CD4-positive, CD25-positive, alpha-beta regulatory T cell (primary cell): ENCODE measurements around the gene KRTAP6-3. TPM values are rescaled to one million over a fixed set of nuclear protein-coding genes. Genes with fewer than 3 reads are reported as not detected.

Experiments
- ATAC-seq, 2 donors: fragments of 150-1000 bp; cut with Tn5 transposase; one replicate each; pipeline ENCODE4 v1.10.0; 2021; ENCODE audit warnings: low read depth in 2 of 2, moderate number of reproducible peaks in 2 of 2, moderate library complexity in 1 of 2
- DNase-seq, 3 donors: peaks; one replicate each; pipeline versions ENCODE4 v3.0.0 to v3.0.0-alpha.2; 2012 to 2022; ENCODE audit warnings: mixed read lengths in 1 of 3
- H3K27ac ChIP-seq: one replicate; pipeline ENCODE4 v1.7.0; 2013; ENCODE audit warnings: mild to moderate bottlenecking, low read length; ENCODE audit not compliant: insufficient read depth, poor library complexity, severe bottlenecking
- H3K27me3 ChIP-seq: one replicate; pipeline ENCODE4 v1.7.0; 2013; ENCODE audit warnings: low read length; ENCODE audit not compliant: control insufficient read depth, insufficient read depth
- H3K36me3 ChIP-seq: one replicate; pipeline ENCODE4 v1.7.0; 2013; ENCODE audit warnings: mild to moderate bottlenecking, low read length, moderate library complexity; ENCODE audit not compliant: control insufficient read depth, insufficient read depth
- H3K4me1 ChIP-seq: 2 replicates; pipeline ENCODE4 v1.7.0; 2013; ENCODE audit warnings: mild to moderate bottlenecking, low read length; ENCODE audit not compliant: insufficient read depth, control insufficient read depth, poor library complexity, severe bottlenecking
- H3K4me3 ChIP-seq: one replicate; pipeline ENCODE4 v1.7.0; 2013; ENCODE audit warnings: low read depth, mild to moderate bottlenecking, low read length, moderate library complexity
- H3K9me3 ChIP-seq, 2 experiments: 1 replicate in 1 of 2; 2 replicates in 1 of 2; pipeline ENCODE4 v1.7.0; 2013; ENCODE audit warnings: low read length in 2 of 2, mild to moderate bottlenecking in 1 of 2, moderate library complexity in 1 of 2; ENCODE audit not compliant: control insufficient read depth in 2 of 2
- H3K27ac Mint-ChIP-seq, 3 donors: one replicate each; pipeline ENCODE4 v1.8.0; 2020 to 2022; ENCODE audit warnings: mild to moderate bottlenecking in 3 of 3, mixed read lengths in 3 of 3, moderate library complexity in 2 of 3
- H3K27me3 Mint-ChIP-seq: one replicate; pipeline ENCODE4 v1.8.0; 2022; ENCODE audit warnings: mild to moderate bottlenecking, mixed read lengths
- H3K36me3 Mint-ChIP-seq: one replicate; pipeline ENCODE4 v1.8.0; 2020; ENCODE audit warnings: mixed read lengths
- H3K4me1 Mint-ChIP-seq, 4 donors: one replicate each; pipeline ENCODE4 v1.8.0; 2020 to 2022; ENCODE audit warnings: mixed read lengths in 4 of 4, mild to moderate bottlenecking in 1 of 4
- H3K4me3 Mint-ChIP-seq, 4 donors: one replicate each; pipeline ENCODE4 v1.8.0; 2020 to 2022; ENCODE audit warnings: mild to moderate bottlenecking in 4 of 4, mixed read lengths in 4 of 4, moderate library complexity in 3 of 4
- H3K9me3 Mint-ChIP-seq, 7 donors: one replicate each; pipeline ENCODE4 v1.8.0; 2020 to 2022; ENCODE audit warnings: mixed read lengths in 7 of 7, mild to moderate bottlenecking in 3 of 7, moderate library complexity in 2 of 7
- polyA plus RNA-seq, 4 donors: library from polyadenylated mRNA; unstranded; fragments of 300-500 nt; fragmentation: Illumina TruSeq; gene quantifications; one replicate each; pipeline ENCODE4 v1.2.3, GENCODE V29; 2021
- total RNA-seq: library from RNA; stranded (reverse); gene quantifications from one replicate; pipeline ENCODE4 v1.2.3, GENCODE V29; 2022

KRTAP6-3 gene
- not detected for total RNA-seq
- polyA plus RNA-seq, result not detected

GRCh38 chr21:30592140-30592539 lies at the start of gene KRTAP6-3:
KRTAP6-3 (plus strand) TSS chr21:30592440; CDS start chr21:30592446, 6 bp downstream.
- no peak within 1 kb of the TSS for H3K27ac Mint-ChIP-seq
- no peak within 1 kb of the TSS for H3K4me3 Mint-ChIP-seq
- Histone ChIP-seq H3K9me3 (no peaks in the 10 kb centered on the region), H3K4me3 (no peak within 1 kb of the TSS), H3K4me1 (no peaks in the 10 kb centered on the region), H3K36me3 (no peaks in the 10 kb centered on the region), H3K27ac (no peak within 1 kb of the TSS), H3K27me3 (no peaks in the 10 kb centered on the region)
- DNase-seq (no peak), ATAC-seq (no peak)
- H3K36me3 Mint-ChIP-seq, result no peaks in the 10 kb centered on the region
- H3K27me3 Mint-ChIP-seq, result no peaks in the 10 kb centered on the region
- H3K9me3 Mint-ChIP-seq, result peaks cover 0 to 6% (median 0%) of the 10 kb centered on the region in 7 donors
- no peaks in the 10 kb centered on the region for H3K4me1 Mint-ChIP-seq

DNA sequence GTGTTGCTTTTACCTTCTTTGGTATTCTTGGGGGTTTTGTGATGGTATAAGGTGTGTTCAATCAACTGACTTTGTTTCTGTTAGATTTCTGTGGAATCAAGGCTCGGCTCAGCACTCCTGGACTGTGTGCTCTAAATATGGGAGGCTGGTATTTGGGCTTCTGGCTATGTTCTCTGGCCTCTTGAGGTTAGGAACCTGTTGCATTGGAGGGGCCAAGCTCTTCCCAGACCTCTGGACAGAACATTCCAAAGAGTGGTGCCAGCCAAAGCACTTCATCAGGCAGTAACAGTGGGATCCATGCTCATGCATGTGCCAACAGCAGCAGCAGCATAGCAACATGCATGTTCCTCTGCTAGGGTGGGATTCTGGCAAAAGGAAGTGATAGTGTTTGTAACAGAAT lies 39.5 kb upstream of the KRTAP6-3 start:
- Histone ChIP-seq H3K9me3 (no peaks in the 10 kb centered on the region), H3K27ac (no peak overlapping the region), H3K4me1 (no peaks in the 10 kb centered on the region), H3K4me3 (no peak overlapping the region), H3K36me3 (no peaks in the 10 kb centered on the region), H3K27me3 (no peaks in the 10 kb centered on the region)
- Mint-ChIP-seq H3K36me3 (no peaks in the 10 kb centered on the region), H3K27me3 (no peaks in the 10 kb centered on the region), H3K4me1 (no peaks in the 10 kb centered on the region), H3K9me3 (peaks cover 0 to 20% (median 2%) of the 10 kb centered on the region in 7 donors), H3K4me3 (no peak overlapping the region), H3K27ac (no peak overlapping the region)
- ATAC-seq (no peak), DNase-seq (no peak)

GRCh38 chr21:30555095-30555494 lies 37.1 kb upstream of the KRTAP6-3 start:
- Histone ChIP-seq H3K4me1 (no peaks in the 10 kb centered on the region), H3K27ac (no peak overlapping the region), H3K27me3 (no peaks in the 10 kb centered on the region), H3K4me3 (no peak overlapping the region), H3K36me3 (no peaks in the 10 kb centered on the region), H3K9me3 (no peaks in the 10 kb centered on the region)
- H3K27ac Mint-ChIP-seq, result no peak overlapping the region
- H3K4me1 Mint-ChIP-seq, result no peaks in the 10 kb centered on the region
- DNase-seq (no peak), ATAC-seq (no peak)
- H3K27me3 Mint-ChIP-seq, result no peaks in the 10 kb centered on the region
- H3K4me3 Mint-ChIP-seq, result no peak overlapping the region
- no peaks in the 10 kb centered on the region for H3K36me3 Mint-ChIP-seq
- H3K9me3 Mint-ChIP-seq, result peaks cover 0 to 18% (median 2%) of the 10 kb centered on the region in 7 donors

GRCh38 chr21:30561264-30561895 lies 30.9 kb upstream of the KRTAP6-3 start, which contains the start of gene KRTAP19-7:
KRTAP19-7 (minus strand) TSS chr21:30561314; CDS start chr21:30561289, 25 bp downstream.
- Histone ChIP-seq H3K36me3 (no peaks in the 10 kb centered on the region), H3K9me3 (no peaks in the 10 kb centered on the region), H3K4me1 (no peaks in the 10 kb centered on the region), H3K27me3 (no peaks in the 10 kb centered on the region), H3K27ac (no peak within 1 kb of the TSS), H3K4me3 (no peak within 1 kb of the TSS)
- no peak for ATAC-seq
- no peaks in the 10 kb centered on the region for H3K4me1 Mint-ChIP-seq
- no peak within 1 kb of the TSS for H3K27ac Mint-ChIP-seq
- no peak within 1 kb of the TSS for H3K4me3 Mint-ChIP-seq
- H3K36me3 Mint-ChIP-seq, result no peaks in the 10 kb centered on the region
- peaks cover 0 to 5% (median 0%) of the 10 kb centered on the region in 7 donors for H3K9me3 Mint-ChIP-seq
- no peak for DNase-seq
- H3K27me3 Mint-ChIP-seq, result no peaks in the 10 kb centered on the region

DNA sequence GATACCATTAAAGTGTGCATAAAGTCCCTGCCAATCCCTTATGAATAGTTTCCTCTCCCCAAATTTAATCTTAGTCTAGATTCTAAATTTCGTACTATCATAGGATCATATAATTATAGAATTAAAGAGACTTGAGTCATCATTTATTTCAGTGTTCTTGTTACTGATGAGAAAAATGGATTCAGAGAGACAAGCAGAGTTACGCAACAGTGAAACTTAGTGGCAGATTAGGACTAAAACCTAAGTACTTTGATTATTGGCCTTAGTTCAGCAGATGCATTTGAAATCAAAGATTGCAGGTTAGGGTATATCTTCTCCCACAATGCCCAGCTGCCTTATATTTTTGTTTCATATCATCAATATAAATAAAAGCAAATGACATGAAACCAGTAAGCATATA lies 30.3 kb upstream of the KRTAP6-3 start:
- H3K4me3 ChIP-seq, result no peak overlapping the region
- DNase-seq (no peak), ATAC-seq (no peak)
- no peaks in the 10 kb centered on the region for H3K36me3 Mint-ChIP-seq
- no peaks in the 10 kb centered on the region for H3K4me1 Mint-ChIP-seq
- H3K27ac Mint-ChIP-seq, result no peak overlapping the region
- no peaks in the 10 kb centered on the region for H3K27me3 ChIP-seq
- no peaks in the 10 kb centered on the region for H3K9me3 ChIP-seq
- no peak overlapping the region for H3K27ac ChIP-seq
- peaks cover 0 to 5% (median 0%) of the 10 kb centered on the region in 7 donors for H3K9me3 Mint-ChIP-seq
- no peaks in the 10 kb centered on the region for H3K27me3 Mint-ChIP-seq
- no peaks in the 10 kb centered on the region for H3K36me3 ChIP-seq
- no peak overlapping the region for H3K4me3 Mint-ChIP-seq
- H3K4me1 ChIP-seq, result no peaks in the 10 kb centered on the region

- no peaks in the 10 kb centered on the region for H3K36me3 ChIP-seq
- H3K27ac ChIP-seq, result no peak overlapping the region
- H3K4me3 Mint-ChIP-seq, result no peak overlapping the region
- H3K27me3 Mint-ChIP-seq, result no peaks in the 10 kb centered on the region
- no peaks in the 10 kb centered on the region for H3K4me1 Mint-ChIP-seq
- no peak overlapping the region for H3K27ac Mint-ChIP-seq
- DNase-seq (no peak), ATAC-seq (no peak)
- peaks cover 0 to 5% (median 0%) of the 10 kb centered on the region in 7 donors for H3K9me3 Mint-ChIP-seq
- no peaks in the 10 kb centered on the region for H3K27me3 ChIP-seq
- no peaks in the 10 kb centered on the region for H3K9me3 ChIP-seq
- no peak overlapping the region for H3K4me3 ChIP-seq
- H3K36me3 Mint-ChIP-seq, result no peaks in the 10 kb centered on the region
- H3K4me1 ChIP-seq, result no peaks in the 10 kb centered on the region
Observed at GRCh38 chr21:30563072-30563471, 29.2 kb upstream of the KRTAP6-3 start.

DNA sequence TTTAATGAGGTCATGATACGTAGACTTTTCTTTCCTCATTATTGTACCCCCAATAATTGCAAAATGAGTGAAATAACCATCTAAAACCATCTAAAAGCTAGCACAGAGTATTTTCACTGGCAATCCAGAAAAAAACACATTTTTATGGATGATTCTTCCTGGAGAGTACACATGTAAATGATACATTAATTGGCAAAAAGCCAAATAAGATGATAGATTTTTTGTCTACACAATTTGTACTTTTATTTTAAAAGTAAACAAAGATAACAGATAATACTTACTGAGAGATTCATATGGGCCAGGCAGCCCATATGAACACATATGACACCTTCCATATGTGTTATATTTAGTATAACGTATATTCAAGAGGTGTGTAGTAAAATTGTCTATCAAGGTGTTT lies 28.6 kb upstream of the KRTAP6-3 start:
- Histone ChIP-seq H3K36me3 (no peaks in the 10 kb centered on the region), H3K27me3 (no peaks in the 10 kb centered on the region), H3K9me3 (no peaks in the 10 kb centered on the region), H3K27ac (no peak overlapping the region), H3K4me1 (no peaks in the 10 kb centered on the region), H3K4me3 (no peak overlapping the region)
- Mint-ChIP-seq H3K36me3 (no peaks in the 10 kb centered on the region), H3K9me3 (peaks cover 0 to 5% (median 0%) of the 10 kb centered on the region in 7 donors), H3K4me1 (no peaks in the 10 kb centered on the region), H3K27ac (no peak overlapping the region), H3K4me3 (no peak overlapping the region), H3K27me3 (no peaks in the 10 kb centered on the region)
- DNase-seq (no peak), ATAC-seq (no peak)

DNA sequence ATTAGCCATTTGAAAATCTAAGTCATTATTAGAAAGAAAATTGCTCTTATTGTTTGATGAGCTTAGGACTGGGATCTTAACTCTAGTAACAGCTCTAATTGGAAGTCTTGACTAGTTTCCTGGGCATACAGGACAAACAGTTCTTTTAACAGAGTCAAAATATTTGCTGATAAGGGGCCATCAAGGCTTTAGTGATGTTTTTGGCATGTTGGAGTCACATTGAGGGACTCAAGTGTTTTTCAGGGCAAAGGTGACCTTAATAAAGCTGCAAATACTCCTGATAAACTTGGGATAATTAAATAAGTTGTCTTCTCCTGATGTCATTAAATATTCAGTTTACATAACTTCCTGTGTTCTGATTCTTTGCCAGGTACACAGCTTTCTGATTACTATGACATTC lies 24.6 kb upstream of the KRTAP6-3 start:
- Histone ChIP-seq H3K9me3 (no peaks in the 10 kb centered on the region), H3K36me3 (no peaks in the 10 kb centered on the region), H3K4me1 (no peaks in the 10 kb centered on the region), H3K27me3 (no peaks in the 10 kb centered on the region), H3K4me3 (no peak overlapping the region), H3K27ac (no peak overlapping the region)
- Mint-ChIP-seq H3K27me3 (no peaks in the 10 kb centered on the region), H3K4me1 (no peaks in the 10 kb centered on the region), H3K27ac (no peak overlapping the region), H3K36me3 (no peaks in the 10 kb centered on the region), H3K9me3 (peaks cover 0 to 5% (median under 1%) of the 10 kb centered on the region in 7 donors), H3K4me3 (no peak overlapping the region)
- ATAC-seq (no peak), DNase-seq (no peak)
